Breast epithelium (tissue), 4 donors: Measurements from ENCODE around the gene EIF2D. TPM values are rescaled to one million over a fixed set of nuclear protein-coding genes. Genes with fewer than 3 reads are reported as not detected.

Experiments used
- DNase-seq, 2 donors: peaks; one replicate each; pipeline ENCODE4 v3.0.0-alpha.2; 2019; ENCODE audit warnings: low spot score in 2 of 2
- H3K27ac ChIP-seq, 2 donors: fragments of 200-600 bp; sonication (generic) in 1 of 2; one replicate each; pipeline ENCODE4 v1.5.1; 2016 to 2019; ENCODE audit warnings: mild to moderate bottlenecking in 1 of 2
- H3K27me3 ChIP-seq, 2 donors: fragments of 200-600 bp; sonication (generic) in 1 of 2; one replicate each; pipeline versions ENCODE4 v1.5.1 to v1.6.0; 2017 to 2019; ENCODE audit warnings: control low read depth in 1 of 2, mild to moderate bottlenecking in 1 of 2
- H3K36me3 ChIP-seq: fragments of 200-600 bp; one replicate; pipeline ENCODE4 v1.5.1; 2019
- H3K4me1 ChIP-seq, 2 donors: fragments of 200-600 bp; sonication (generic); one replicate each; pipeline ENCODE4 v1.5.1; 2016 to 2019; ENCODE audit warnings: control low read depth in 1 of 2
- H3K4me3 ChIP-seq, 3 donors: fragments of 200-600 bp; sonication (generic); 1 replicate in 2 of 3; 2 replicates in 1 of 3; pipeline ENCODE4 v1.5.1; 2016 to 2019; ENCODE audit warnings: mild to moderate bottlenecking in 3 of 3, moderate library complexity in 2 of 3
- H3K9me3 ChIP-seq, 2 donors: fragments of 200-600 bp; sonication (generic) in 1 of 2; one replicate each; pipeline ENCODE4 v1.5.1; 2016 to 2019; ENCODE audit warnings: control low read depth in 1 of 2
- POLR2A ChIP-seq: fragments of 450-650 bp; IDR thresholded peaks from one replicate; pipeline ENCODE4 v1.6.1; 2016; ENCODE audit warnings: antibody characterized with exemption, mild to moderate bottlenecking, moderate library complexity
- POLR2AphosphoS5 ChIP-seq, 3 donors: sonication (generic); formaldehyde crosslinking; IDR thresholded peaks; one replicate each; pipeline ENCODE4 v1.6.1; 2017; ENCODE audit warnings: antibody characterized with exemption in 3 of 3
- intact Hi-C: fragments of 100-400 bp; cut with DNase I; formaldehyde crosslinking; loops from one replicate; pipeline ENCODE4 v1.15.1; 2023; ENCODE audit warnings: low total_unique reads
- total RNA-seq, 3 donors: library from RNA; depleted of rRNA; stranded (reverse); fragments of >200 nt; gene quantifications; one replicate each; pipeline ENCODE4 v1.1.0, GENCODE V29; 2016
- TF ChIP-seq, protein P1 (sequence below), 3 donors: fragments of 450-650 bp; IDR thresholded peaks; one replicate each; pipeline ENCODE4 v1.5.1; 2016 to 2017; ENCODE audit warnings: antibody characterized with exemption in 3 of 3, mild to moderate bottlenecking in 3 of 3, moderate library complexity in 3 of 3

Gene EIF2D
- total RNA-seq, 3 donors from 2014 or later: 55.4 to 70.1 (median 68.6) TPM

GRCh38 chr1:206590025-206590758 lies 22.1 kb downstream of the EIF2D start:
- Histone ChIP-seq H3K4me3 (no peak overlapping the region), H3K4me1 (peaks cover 0 to 6% of the 10 kb centered on the region in 2 donors), H3K36me3 (no peaks in the 10 kb centered on the region), H3K27ac (peak overlapping the region in 1 of 2 donors; percentile 59), H3K27me3 (no peaks in the 10 kb centered on the region), H3K9me3 (no peaks in the 10 kb centered on the region)
- DNase-seq: no peak
- TF ChIP-seq, protein P1, sequence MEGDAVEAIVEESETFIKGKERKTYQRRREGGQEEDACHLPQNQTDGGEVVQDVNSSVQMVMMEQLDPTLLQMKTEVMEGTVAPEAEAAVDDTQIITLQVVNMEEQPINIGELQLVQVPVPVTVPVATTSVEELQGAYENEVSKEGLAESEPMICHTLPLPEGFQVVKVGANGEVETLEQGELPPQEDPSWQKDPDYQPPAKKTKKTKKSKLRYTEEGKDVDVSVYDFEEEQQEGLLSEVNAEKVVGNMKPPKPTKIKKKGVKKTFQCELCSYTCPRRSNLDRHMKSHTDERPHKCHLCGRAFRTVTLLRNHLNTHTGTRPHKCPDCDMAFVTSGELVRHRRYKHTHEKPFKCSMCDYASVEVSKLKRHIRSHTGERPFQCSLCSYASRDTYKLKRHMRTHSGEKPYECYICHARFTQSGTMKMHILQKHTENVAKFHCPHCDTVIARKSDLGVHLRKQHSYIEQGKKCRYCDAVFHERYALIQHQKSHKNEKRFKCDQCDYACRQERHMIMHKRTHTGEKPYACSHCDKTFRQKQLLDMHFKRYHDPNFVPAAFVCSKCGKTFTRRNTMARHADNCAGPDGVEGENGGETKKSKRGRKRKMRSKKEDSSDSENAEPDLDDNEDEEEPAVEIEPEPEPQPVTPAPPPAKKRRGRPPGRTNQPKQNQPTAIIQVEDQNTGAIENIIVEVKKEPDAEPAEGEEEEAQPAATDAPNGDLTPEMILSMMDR (IDR thresholded peaks at IDR 0.05): no peak
- TF ChIP-seq POLR2A: no peak
- no peak for TF ChIP-seq POLR2AphosphoS5 (IDR thresholded peaks at IDR 0.05)
- intact Hi-C loops: no loop called here

- DNase-seq: no peak
- Histone ChIP-seq H3K27ac (peak overlapping the region; percentile 26 to 44), H3K27me3 (no peaks in the 10 kb centered on the region), H3K4me3 (no peak overlapping the region), H3K4me1 (peaks cover 0 to 6% of the 10 kb centered on the region in 2 donors), H3K9me3 (no peaks in the 10 kb centered on the region), H3K36me3 (no peaks in the 10 kb centered on the region)
- intact Hi-C loops: loop anchor here (10.0 kb wide), 1 partner anchor 94 kb away; no protein-coding TSS in a partner anchor
- no peak for TF ChIP-seq POLR2A
- TF ChIP-seq, protein P1 (IDR thresholded peaks at IDR 0.05): no peak
- no peak for TF ChIP-seq POLR2AphosphoS5 (IDR thresholded peaks at IDR 0.05)
These were observed 23.1 kb downstream of the EIF2D start for GRCh38 chr1:206589206-206589605.

DNA sequence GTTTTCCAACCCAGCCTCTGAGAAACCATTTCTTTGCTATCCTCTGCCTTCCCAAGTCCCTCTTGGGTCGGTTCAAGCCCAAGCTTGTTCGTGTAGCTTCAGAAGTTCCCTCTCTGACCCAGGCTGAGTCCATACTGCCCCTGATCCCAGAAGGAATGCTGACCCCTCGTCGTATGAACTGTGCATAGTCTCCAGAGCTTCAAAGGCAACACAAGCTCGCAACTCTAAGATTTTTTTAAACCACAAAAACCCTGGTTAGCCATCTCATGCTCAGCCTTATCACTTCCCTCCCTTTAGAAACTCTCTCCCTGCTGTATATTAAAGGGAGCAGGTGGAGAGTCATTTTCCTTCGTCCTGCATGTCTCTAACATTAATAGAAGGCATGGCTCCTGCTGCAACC lies 23.8 kb downstream of the EIF2D start:
- Histone ChIP-seq H3K4me1 (peaks cover 0 to 6% of the 10 kb centered on the region in 2 donors), H3K36me3 (no peaks in the 10 kb centered on the region), H3K27ac (peak overlapping the region; percentile 26 to 75), H3K4me3 (no peak overlapping the region), H3K9me3 (no peaks in the 10 kb centered on the region), H3K27me3 (no peaks in the 10 kb centered on the region)
- DNase-seq: no peak
- TF ChIP-seq POLR2A: no peak
- TF ChIP-seq, protein P1 (IDR thresholded peaks at IDR 0.05): no peak
- intact Hi-C loops: loop anchor here (10.0 kb wide), 1 partner anchor 94 kb away; no protein-coding TSS in a partner anchor

GRCh38 chr1:206587904-206588303 lies 24.4 kb downstream of the EIF2D start:
- no peaks in the 10 kb centered on the region for H3K36me3 ChIP-seq
- H3K4me1 ChIP-seq: peaks cover 0 to 6% of the 10 kb centered on the region in 2 donors
- no peak overlapping the region for H3K4me3 ChIP-seq
- no peaks in the 10 kb centered on the region for H3K9me3 ChIP-seq
- TF ChIP-seq POLR2AphosphoS5 (IDR thresholded peaks at IDR 0.05) (no peak), POLR2A (no peak)
- TF ChIP-seq, protein P1 (IDR thresholded peaks at IDR 0.05): no peak
- DNase-seq: no peak
- intact Hi-C loops: loop anchor here (10.0 kb wide), 1 partner anchor 93 kb away; no protein-coding TSS in a partner anchor
- H3K27ac ChIP-seq: peak overlapping the region; percentile 26 to 75
- no peaks in the 10 kb centered on the region for H3K27me3 ChIP-seq
